Choroid plexus epithelial cell (primary cell): ENCODE results near the gene BMP7.
"Not testable (repeated sequence)": the region's sequence is repeated elsewhere in the genome, so short reads cannot be mapped to it uniquely, and the experiment has no call there.

ENCODE experiments used
- DNase-seq: peaks from one replicate; pipeline ENCODE4 v3.0.0-alpha.2; 2010; ENCODE audit warnings: low read depth
- H3K4me3 ChIP-seq: 2 replicates; pipeline ENCODE4 v1.5.1; 2011; ENCODE audit warnings: low read depth, mild to moderate bottlenecking, control low read depth, low read length, moderate library complexity
- TF ChIP-seq, protein P1 (sequence below): conservative IDR thresholded peaks from 2 replicates; pipeline ENCODE4 v1.5.1; 2011; ENCODE audit warnings: low read depth, mild to moderate bottlenecking, control low read depth, inconsistent platforms, low read length, moderate library complexity

Gene BMP7

DNA sequence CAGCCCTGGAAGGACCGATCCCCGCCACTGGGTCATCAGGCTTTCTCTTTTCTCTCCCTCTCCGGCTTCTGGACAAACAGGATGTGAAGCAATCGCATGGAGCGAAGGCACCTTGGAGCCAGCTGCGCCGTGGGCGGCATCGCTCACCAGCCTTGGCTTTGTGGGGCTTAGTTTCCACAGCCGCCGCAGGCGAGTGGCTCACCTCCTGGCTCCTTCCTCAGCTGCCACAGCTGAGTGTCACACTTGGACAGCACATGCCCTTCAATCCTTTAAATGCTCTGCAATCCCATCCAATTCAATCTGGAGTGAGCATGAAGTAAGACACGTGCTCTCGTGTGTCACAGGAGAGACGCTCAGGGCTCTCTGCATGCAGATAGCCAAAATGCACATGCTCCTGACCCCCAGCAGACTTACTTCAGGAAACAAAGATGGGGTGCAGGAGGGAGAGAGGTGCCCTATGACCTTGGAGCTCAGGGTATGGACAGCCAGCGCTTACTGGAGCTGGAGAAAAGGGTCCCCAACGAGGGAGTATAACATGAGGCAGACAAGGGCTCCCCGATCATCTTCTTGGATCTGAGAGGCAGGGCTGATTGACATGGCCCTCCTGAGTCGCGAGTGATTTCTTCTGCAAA is 70.9 kb downstream of the BMP7 start:
- DNase-seq, result no peak
- H3K4me3 ChIP-seq, result no peak overlapping the region
- TF ChIP-seq, protein P1, sequence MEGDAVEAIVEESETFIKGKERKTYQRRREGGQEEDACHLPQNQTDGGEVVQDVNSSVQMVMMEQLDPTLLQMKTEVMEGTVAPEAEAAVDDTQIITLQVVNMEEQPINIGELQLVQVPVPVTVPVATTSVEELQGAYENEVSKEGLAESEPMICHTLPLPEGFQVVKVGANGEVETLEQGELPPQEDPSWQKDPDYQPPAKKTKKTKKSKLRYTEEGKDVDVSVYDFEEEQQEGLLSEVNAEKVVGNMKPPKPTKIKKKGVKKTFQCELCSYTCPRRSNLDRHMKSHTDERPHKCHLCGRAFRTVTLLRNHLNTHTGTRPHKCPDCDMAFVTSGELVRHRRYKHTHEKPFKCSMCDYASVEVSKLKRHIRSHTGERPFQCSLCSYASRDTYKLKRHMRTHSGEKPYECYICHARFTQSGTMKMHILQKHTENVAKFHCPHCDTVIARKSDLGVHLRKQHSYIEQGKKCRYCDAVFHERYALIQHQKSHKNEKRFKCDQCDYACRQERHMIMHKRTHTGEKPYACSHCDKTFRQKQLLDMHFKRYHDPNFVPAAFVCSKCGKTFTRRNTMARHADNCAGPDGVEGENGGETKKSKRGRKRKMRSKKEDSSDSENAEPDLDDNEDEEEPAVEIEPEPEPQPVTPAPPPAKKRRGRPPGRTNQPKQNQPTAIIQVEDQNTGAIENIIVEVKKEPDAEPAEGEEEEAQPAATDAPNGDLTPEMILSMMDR, result no peak

DNA sequence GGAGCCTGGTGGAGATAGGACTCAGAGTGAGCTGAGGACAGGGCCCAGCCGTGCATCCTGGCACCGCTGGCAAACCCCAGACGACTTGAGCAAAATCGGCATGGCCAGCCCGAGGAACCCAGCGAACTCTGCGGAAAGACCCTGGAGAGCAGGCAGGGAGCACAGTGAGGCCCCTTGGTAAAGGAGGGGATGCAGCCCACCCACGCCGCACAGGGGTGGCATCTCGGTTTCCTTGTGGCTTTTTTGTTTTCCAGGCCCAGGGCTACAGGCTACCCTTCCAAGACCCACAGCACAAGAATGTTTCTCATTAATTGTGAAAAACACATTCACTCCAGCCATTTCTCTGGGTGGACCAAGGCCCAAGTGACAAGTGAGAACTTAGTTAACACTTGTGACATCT is 71.4 kb downstream of the BMP7 start:
- TF ChIP-seq, protein P1, result no peak
- no peak overlapping the region for H3K4me3 ChIP-seq
- no peak for DNase-seq

DNA sequence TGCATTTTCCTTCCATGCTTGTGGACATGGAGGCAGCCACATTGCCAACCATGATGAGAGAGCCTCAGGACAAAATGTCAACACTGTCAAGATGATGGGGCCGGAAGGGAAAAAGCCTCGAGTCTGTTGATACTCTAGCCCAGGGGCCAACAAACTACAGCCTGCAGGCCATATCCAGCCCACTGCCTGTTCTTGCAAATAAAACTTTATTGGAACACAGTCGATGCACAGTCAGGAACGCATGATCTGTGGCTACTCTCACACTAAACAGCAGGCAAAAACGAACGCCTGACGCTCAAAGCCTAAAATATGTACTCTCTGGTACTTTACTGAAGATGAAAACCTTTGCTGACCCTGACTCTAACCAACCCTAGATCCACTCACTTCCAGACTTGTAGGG is 72.3 kb downstream of the BMP7 start:
- no peak overlapping the region for H3K4me3 ChIP-seq
- no peak for DNase-seq
- TF ChIP-seq, protein P1, result no peak

DNA sequence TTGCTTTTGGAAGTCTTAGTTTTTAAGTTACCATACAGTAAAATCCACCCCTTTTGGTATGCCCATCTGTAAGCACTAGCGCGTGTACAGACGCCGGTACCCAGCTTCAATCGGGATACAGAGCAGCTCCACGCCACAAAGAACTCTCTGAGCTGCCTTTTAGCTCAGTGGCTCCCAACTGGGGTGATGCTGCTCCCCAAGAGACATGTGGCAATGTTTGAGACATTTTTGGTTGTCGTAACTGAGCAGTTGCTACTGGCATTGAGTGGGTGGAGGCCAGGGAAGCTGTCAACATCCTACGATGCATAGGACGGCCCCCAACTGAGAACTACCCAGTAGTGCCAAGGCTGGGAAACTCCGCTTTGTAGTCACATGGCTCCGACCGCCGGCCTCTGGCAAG is 73.3 kb downstream of the BMP7 start:
- DNase-seq, result no peak
- TF ChIP-seq, protein P1, result no peak
- H3K4me3 ChIP-seq, result no peak overlapping the region

DNA sequence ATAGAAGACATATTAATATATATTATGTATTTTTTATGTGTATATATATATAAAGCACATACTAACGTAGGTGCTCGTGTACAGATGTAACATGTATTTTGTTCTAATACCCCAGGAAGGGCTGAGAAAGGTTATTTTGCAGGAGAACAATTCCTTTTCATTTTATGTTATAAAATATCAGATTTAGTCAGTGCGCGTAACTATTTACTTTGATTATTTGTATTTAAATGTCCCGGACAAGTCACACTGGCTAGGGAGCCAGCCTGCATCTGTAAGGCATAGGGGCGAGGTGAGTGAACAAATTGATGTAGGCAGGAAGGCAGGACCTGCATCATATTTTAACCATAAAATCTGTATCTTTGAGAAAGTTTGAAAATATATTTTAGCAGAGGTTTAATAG is 74.1 kb downstream of the BMP7 start:
- TF ChIP-seq, protein P1, result no peak

DNA sequence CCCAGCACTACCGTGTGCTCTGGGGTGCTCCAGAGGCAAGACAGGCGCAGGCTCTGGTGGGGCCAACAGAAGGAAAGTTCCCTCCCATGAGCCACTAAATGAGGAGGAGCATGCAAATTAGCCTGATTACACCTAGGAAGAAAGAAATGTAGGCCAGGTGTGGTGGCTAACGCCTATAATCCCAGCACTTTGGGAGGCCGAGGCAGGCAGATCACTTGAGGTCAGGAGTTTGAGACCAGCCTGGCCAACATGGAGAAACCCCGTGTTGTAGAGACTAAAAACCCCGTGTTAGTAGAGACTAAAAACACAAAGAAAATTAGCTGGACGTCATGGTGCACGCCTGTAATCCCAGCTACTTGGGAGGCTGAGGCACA is 75.2 kb downstream of the BMP7 start:
- H3K4me3 ChIP-seq, DNase-seq: not testable (repeated sequence)

More for the DNA sequence above, 74.1 kb downstream of the BMP7 start:
- no peak overlapping the region for H3K4me3 ChIP-seq
- DNase-seq, result no peak

DNA sequence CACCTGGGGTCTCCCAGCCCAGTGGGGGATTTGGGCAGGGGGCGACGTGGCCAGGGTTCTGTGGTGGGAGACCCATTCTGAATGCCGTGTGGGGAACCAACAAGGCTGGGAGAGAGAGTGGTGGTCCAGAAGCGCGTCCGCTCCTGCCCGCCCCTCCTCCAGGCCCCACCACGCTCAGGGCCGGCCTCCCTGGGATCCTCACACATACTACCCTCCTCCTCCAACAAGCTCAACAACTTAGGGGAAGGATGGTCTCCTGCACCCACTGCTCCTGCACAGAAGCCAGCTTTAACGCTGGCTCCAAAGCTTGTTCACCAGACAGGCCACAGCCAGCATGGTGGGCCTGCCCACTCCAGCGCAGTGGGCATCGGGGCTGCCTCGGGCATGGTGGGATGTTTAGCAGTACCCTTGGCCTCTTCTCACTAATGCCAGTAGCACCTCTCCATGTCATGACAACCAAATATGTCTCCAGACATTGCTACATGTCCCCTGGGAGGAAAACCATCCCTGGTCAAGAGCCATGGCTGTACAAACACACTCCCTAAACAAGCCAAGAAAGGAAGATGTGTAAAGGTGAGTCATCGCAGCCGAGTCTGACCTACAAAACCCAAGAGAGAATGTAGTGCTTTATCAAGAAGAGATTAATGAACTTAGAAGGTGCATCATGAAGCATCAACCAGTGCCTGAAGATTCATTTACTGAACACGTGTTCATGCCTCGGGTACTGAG is 75.7 kb downstream of the BMP7 start:
- DNase-seq, result no peak
- TF ChIP-seq, protein P1, result no peak
- no peak overlapping the region for H3K4me3 ChIP-seq
